GM19372 (cell line): ENCODE data around the gene ANKEF1.
"Not testable (repeated sequence)": the region's sequence is repeated elsewhere in the genome, so short reads cannot be mapped to it uniquely, and the experiment has no call there.

Source experiments
- ATAC-seq: cut with Tn5 transposase; IDR thresholded peaks from one replicate; pipeline ENCODE4 v1.9.1; 2021; ENCODE audit warnings: mild to moderate bottlenecking, low read depth, moderate library complexity; ENCODE audit not compliant: unreplicated experiment

ANKEF1 gene

DNA sequence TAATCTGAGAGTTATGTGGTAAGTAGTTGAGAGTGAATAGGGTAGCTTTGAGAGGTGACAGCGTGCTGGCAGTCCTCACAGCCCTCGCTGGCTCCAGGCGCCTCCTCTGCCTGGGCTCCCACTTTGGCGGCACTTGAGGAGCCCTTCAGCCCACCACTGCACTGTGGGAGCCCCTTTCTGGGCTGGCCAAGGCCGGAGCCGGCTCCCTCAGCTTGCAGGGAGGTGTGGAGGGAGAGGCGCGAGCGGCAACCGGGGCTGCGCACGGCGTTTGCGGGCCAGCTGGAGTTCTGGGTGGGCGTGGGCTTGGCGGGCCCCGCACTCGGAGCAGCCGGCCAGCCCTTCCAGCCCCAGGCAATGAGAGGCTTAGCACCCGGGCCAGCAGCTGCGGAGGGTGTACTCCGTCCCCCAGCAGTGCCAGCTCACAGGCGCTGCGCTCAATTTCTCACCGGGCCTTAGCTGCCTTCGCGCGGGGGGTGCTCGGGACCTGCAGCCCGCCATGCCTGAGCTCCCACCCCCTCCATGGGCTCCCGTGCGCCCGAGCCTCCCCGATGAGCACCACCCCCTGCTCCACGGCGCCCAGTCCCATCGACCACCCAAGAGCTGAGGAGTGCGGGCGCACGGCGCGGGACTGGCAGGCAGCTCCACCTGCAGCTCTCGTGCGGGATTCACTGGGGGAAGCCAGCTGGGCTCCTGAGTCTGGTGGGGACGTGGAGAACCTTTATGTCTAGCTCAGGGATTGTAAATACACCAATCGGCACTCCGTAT, 3.2 kb upstream of the ANKEF1 start:
- ATAC-seq, result not testable (repeated sequence)

GRCh38 chr20:10032269-10032668, 2.5 kb upstream of the ANKEF1 start:
- not testable (repeated sequence) for ATAC-seq

DNA sequence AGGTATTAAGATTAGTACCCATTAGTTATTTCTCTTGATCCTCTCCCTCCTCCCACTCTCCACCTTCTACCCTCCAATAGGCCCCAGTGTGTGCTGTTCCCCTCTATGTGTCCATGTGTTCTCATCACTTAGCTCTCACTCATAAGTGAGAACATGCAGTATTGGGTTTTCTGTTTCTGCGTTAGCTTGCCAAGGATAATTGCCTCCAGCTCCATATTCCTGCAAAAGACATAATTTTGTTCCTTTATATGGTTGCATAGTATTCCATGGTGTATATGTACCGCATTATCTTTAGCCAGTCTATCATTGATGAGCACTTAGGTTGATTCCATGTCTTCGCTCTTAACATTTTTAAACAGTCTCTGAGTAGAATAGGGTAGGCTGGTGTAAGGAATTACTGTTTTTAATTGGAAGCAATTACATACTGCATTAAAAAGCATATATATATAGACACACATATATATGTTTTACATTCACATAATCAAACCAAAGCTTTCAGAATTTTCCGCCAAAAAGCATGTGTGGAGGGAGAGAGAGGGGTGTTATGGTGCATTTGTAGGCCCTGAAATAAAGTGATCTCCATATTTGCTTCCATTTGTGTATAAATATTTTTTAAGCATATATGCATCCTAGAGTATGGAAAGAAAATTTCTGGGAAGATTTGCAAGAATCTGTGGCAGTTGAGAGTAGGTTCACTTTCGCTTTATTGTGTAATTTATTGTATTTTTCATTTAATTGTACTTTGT, 709 bp upstream of the ANKEF1 start:
- no peak for ATAC-seq

GRCh38 chr20:10036321-10036720, 1.5 kb downstream of the ANKEF1 start:
- not testable (repeated sequence) for ATAC-seq

DNA sequence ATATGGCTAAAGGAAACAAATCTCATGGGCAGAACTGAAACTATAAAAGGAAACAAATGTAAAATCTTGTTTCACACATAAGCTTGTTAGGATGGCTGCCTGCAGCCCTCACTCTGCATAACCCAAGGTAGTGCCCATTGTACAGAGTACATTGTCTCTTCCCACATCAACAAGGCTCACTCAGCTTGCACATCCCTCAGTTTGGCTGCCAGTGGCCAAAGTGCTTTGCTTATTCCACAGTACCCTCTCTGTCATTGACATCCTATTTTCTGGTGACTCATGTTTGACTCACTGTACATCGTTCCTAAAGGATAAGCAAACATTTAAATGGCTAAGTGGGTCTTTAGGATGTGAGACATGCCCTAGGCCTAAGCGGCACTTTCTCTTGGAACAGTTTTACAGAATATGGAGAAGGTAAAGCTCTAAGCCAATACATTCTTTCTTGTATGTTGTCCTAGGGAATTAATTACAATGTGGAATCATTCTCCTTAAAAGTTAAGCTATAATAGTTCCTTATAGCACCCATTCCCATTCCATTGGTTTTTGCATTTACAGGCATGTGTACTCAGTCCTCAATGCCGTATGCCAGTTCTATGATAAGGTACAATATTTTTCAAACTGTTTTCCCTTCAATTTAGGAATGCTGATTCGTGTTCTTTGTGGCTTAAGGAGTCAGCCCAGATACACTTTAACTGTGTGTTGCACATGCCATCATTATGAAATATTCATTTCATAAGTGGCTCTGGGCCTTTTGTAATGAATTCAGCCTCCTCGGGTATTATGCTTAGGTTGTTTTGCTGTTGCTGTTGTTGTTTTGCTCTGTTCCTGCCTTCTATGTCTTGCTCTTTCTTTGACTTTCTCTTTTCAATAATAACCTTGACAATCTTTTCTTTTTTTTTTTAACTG, 5.5 kb downstream of the ANKEF1 start:
- no peak for ATAC-seq

- no peak for ATAC-seq
Observed at GRCh38 chr20:10042086-10042485, 7.3 kb downstream of the ANKEF1 start.

DNA sequence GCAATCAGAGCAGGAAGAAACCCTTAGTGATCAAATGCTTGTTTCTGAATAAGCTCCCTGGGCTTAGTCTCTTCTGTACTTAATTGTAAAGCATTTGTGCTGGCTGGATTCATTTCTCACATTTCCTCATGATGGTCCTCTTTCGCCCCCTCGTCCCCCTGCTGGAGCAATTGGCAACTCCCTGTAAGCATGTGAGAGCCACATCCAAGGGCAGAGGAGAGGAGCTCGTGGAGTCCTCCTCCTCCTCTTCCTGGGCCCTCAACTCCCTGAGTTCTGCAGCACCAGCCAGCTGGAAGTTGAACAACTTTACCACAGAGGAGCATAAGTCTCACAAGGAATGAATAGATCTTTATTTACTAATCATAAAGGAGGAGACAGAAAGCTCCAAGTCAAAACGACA, 12.6 kb downstream of the ANKEF1 start:
- no peak for ATAC-seq

DNA sequence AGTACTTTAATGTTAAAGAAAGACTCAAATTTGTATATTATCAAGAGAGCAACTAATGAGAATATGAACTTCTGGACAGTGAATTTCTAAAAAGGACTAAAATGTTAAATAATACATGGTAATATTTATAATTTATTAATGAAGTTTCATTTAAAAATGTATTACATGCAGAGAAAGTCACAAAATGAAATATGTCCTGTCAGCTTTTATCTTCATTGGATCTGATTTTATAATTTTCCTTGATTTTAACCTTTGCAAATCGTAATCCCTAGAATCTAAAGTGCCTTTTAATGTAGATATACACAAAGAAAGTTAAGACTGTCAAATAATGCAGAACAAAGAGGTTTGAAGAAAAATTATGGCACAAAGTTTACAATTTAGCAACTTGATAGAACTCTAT, 16.4 kb downstream of the ANKEF1 start:
- no peak for ATAC-seq

DNA sequence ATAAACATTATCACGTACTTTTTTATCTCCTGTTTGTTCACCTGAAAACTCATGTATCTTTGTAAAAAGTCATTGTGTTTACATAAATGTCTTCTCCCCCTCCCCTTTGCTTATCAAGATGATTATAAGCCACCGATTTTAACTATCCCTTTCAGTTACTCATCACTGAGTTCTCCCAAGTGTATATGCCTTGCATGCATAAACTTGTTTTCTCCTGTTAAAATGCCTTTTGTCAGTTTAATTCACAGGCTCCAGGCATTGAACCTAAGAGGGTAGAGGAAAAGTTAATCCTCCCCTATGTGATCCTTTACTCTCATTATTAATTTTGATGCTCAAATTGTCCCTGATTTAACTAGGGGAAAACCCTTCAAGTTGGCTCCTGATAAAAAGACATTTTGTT, 24.2 kb downstream of the ANKEF1 start:
- no peak for ATAC-seq

DNA sequence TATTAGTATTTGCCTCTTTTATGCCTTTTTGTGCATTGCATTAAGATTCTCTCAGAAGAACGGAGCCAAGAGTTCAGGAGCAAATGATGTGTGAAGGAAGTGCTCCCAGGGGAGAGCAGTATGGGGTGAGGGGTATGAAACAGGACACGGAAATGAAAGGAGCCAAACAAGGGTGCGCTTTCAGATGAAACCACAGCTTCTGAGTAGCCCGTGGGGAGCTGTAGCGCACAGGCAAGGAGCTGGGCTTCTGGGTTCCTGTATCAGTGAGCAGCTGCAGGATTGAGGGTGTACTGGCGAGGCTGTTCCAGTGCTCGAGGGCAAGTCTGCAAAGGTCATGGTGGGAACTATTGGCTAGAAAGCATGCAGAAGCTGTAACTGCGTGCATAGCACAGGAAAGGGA, 25.4 kb downstream of the ANKEF1 start:
- ATAC-seq, result no peak

DNA sequence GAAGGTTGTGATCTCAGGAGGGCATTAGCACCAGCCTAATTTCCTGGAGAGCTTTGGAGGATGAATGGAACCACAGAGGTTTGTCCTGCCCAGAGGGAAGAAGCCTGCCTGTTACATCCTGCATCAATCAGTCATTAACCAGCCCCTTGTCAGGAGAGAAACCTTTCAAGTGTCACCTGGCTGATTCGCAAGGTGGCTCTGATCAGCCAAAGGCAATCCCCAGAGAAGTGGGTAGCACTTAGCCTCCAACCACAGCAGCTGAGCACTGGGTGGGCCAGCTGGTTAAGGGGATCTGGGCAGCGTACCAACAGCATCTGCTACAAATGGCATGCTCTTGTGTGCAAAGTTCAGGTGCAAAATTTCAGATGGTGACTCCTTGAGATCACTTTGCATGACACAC, 26.9 kb downstream of the ANKEF1 start:
- ATAC-seq, result no peak

DNA sequence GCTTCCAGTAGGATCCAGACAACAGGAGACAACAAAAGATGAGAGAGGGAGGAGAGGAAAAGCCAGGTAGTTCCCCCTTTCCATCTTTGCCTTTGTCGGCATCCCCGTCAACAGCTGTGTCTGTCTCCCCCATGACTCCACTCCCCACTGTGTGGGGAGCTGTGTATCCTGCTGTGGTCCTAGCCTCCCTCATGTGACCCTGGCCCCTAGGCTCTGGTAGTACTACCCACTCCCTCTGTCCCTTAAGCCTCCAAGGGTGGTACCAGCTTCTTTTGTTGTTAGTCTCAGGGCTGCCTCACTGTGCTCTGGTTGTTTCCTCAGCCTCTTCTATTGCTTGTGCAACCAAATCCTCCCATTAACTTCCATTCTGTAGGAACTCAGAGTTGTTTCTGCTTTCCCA, 28.7 kb downstream of the ANKEF1 start:
- no peak for ATAC-seq

DNA sequence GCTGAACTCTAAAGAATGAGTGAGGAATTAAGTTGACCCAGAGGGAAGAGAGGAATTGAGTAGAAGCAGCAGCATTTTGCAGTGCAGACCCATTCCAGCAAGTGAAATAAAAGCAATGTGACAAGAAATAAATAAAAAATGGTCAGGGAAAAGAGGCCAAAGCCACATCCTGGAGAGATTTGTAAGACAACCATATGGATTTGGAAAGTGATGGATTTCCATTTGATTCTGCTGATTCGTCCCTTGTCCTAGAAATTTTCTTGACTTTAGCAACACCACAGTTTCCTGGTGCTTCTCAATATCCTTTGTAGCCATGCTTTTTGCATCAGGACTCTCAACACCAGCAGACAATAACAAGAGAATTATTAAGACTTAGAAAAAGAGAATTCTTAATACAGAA, 29.8 kb downstream of the ANKEF1 start:
- ATAC-seq, result no peak

DNA sequence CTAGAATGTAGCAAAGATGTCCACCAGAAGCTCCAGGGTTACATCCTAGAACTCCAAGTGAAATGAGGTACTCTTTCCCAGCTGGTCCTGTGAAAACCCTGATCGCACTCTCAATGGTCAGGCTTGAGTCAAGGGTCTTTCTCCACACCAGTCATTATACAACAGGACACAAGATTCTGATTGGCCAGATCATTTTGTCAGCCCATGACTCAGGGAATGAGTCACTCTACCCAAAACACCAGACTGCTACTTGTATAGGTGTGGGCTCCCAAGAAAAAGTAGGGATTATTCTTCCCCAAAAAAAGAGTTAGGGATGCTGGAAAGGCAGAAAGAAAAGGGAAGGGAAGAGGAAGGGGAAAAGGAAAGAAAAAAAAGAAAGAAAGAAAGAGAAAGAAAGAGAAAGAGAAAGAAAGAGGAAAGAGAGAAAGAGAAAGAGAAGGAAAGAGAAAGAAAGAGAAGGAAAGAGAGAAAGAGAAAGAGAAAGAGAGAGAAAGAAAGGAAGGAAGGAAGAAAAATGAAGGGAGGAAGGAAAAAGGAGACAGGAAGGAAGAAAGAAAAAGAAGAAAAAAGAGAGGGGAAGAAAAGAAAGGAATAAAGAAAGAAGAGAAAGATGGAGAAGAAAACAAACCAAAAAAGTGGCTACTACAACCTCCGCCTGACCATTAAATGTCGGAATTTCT, 30.5 kb downstream of the ANKEF1 start:
- no peak for ATAC-seq

- no peak for ATAC-seq
Observed at GRCh38 chr20:10067321-10067720, 32.5 kb downstream of the ANKEF1 start.

- ATAC-seq, result no peak
Observed at GRCh38 chr20:10074513-10074912, 39.7 kb downstream of the ANKEF1 start.

DNA sequence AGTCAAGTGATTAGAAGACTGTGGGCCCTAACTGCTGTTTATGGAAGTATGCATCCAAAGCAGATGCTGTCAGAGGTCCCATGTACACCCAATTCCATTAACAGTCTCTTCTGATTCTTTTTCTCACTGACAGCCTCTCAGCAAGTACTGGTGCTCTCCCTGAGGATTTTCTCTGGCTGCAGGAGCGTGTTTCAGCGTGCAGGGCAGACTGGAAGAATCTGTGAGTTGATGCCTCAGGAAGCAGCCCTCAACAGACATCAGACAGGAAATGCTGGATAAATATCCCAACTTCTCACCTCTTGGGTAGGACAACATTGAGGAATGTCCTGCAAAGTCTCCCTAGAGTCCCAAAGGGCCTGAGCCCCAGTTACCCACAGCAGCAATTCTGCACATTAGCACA, 40.8 kb downstream of the ANKEF1 start:
- no peak for ATAC-seq

- ATAC-seq, result no peak
Observed at GRCh38 chr20:10076126-10077080, 41.6 kb downstream of the ANKEF1 start.

DNA sequence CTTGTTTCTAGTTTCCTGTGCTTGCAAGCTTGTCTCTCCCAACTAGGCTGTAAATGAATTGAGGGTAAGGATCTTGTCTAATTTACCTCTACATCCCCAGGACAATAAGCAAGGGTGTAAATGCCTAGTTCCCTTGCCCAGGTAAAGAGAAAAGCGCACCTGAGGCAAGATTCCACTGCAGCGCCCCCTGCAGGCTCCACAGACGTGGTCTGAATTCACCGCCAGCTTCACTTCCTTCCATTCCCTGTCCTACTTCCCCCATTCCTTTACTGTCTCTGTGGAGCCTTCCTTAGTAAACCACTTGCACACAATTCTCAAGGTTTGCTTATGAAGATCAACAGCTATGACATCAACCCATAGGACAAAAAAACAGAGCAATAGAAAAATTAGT, 42.3 kb downstream of the ANKEF1 start:
- ATAC-seq, result no peak
